Measurements from ENCODE around the gene SLC25A6.

SLC25A6 gene

GRCh38 chrX:1389181-1389992, 2.5 kb downstream of the SLC25A6 start:
- Histone ChIP-seq H3K9ac (no peak overlapping the region), H3K4me1 (ENCODE audit: low read depth, poor library complexity, severe bottlenecking) (peaks cover 6% of the 10 kb centered on the region), H3K27ac (no peak overlapping the region), H3K4me3 (IDR thresholded peaks at IDR 0.05; ENCODE audit: insufficient read depth, low read depth, low read length) (no peak overlapping the region), H3K79me2 (ENCODE audit: insufficient read depth, low read depth) (peaks cover 33% of the 10 kb centered on the region), H3K27me3 (ENCODE audit: insufficient read depth, low read depth) (no peaks in the 10 kb centered on the region), H3K36me3 (ENCODE audit: insufficient read depth) (no peaks in the 10 kb centered on the region; the same call in 1 of the 2 replicates), H2AFZ (ENCODE audit: low read depth) (no peak overlapping the region), H3K4me2 (no peak overlapping the region), H4K20me1 (ENCODE audit: insufficient read depth) (peaks cover 14% of the 10 kb centered on the region; the same call in 1 of the 2 replicates)
- TF ChIP-seq CTCF (conservative IDR thresholded peaks at IDR 0.05; ENCODE audit: low read depth, low read length) = no peak

DNA sequence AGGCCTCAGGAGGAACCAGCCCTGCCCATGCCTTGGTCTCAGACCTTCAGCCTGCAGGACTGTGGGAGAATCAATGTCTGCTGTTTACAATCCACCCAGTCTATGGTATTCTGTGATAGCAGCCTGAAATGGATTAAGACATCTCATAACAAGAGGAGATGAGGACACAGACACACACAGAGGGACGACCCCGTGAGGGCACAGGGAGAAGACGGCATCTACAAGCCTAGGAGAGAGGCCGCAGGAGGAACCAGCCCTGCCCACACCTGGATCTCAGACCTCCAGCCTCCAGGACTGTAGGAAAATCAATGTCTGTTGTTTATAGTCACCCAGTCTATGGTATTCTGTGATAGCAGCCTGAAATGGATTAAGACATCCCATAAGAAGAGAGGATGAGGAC, 3.3 kb downstream of the SLC25A6 start:
- Histone ChIP-seq H2AFZ (ENCODE audit: low read depth) (no peak overlapping the region), H3K9ac (no peak overlapping the region), H3K36me3 (ENCODE audit: insufficient read depth) (no peaks in the 10 kb centered on the region; the same call in 1 of the 2 replicates), H3K4me1 (ENCODE audit: low read depth, poor library complexity, severe bottlenecking) (peaks cover 6% of the 10 kb centered on the region), H3K4me2 (no peak overlapping the region), H3K4me3 (IDR thresholded peaks at IDR 0.05; ENCODE audit: insufficient read depth, low read depth, low read length) (no peak overlapping the region), H3K27ac (no peak overlapping the region), H3K79me2 (ENCODE audit: insufficient read depth, low read depth) (peaks cover 33% of the 10 kb centered on the region), H3K27me3 (ENCODE audit: insufficient read depth, low read depth) (no peaks in the 10 kb centered on the region), H4K20me1 (ENCODE audit: insufficient read depth) (peaks cover 14% of the 10 kb centered on the region; the same call in 1 of the 2 replicates)
- no peak for TF ChIP-seq CTCF (conservative IDR thresholded peaks at IDR 0.05; ENCODE audit: low read depth, low read length)

GRCh38 chrX:1387141-1387776, 4.7 kb downstream of the SLC25A6 start:
- H3K27ac ChIP-seq = no peak overlapping the region
- H3K36me3 ChIP-seq (ENCODE audit: insufficient read depth) = no peaks in the 10 kb centered on the region; the same call in 1 of the 2 replicates
- peaks cover 33% of the 10 kb centered on the region for H3K79me2 ChIP-seq (ENCODE audit: insufficient read depth, low read depth)
- no peak for TF ChIP-seq CTCF (conservative IDR thresholded peaks at IDR 0.05; ENCODE audit: low read depth, low read length)
- no peak overlapping the region for H2AFZ ChIP-seq (ENCODE audit: low read depth)
- no peaks in the 10 kb centered on the region for H3K27me3 ChIP-seq (ENCODE audit: insufficient read depth, low read depth)
- H3K4me3 ChIP-seq (IDR thresholded peaks at IDR 0.05; ENCODE audit: insufficient read depth, low read depth, low read length) = no peak overlapping the region
- H4K20me1 ChIP-seq (ENCODE audit: insufficient read depth) = peaks cover 14% of the 10 kb centered on the region; the same call in 1 of the 2 replicates
- no peak overlapping the region for H3K9ac ChIP-seq
- no peak overlapping the region for H3K4me2 ChIP-seq
- peaks cover 6% of the 10 kb centered on the region for H3K4me1 ChIP-seq (ENCODE audit: low read depth, poor library complexity, severe bottlenecking)

GRCh38 chrX:1386338-1387127, 5.4 kb downstream of the SLC25A6 start:
- Histone ChIP-seq H3K36me3 (ENCODE audit: insufficient read depth) (no peaks in the 10 kb centered on the region; the same call in 1 of the 2 replicates), H3K4me2 (no peak overlapping the region), H4K20me1 (ENCODE audit: insufficient read depth) (peaks cover 14% of the 10 kb centered on the region; the same call in 1 of the 2 replicates), H2AFZ (ENCODE audit: low read depth) (no peak overlapping the region), H3K79me2 (ENCODE audit: insufficient read depth, low read depth) (peaks cover 33% of the 10 kb centered on the region), H3K9ac (no peak overlapping the region), H3K4me1 (ENCODE audit: low read depth, poor library complexity, severe bottlenecking) (peaks cover 6% of the 10 kb centered on the region), H3K4me3 (IDR thresholded peaks at IDR 0.05; ENCODE audit: insufficient read depth, low read depth, low read length) (no peak overlapping the region), H3K27me3 (ENCODE audit: insufficient read depth, low read depth) (no peaks in the 10 kb centered on the region), H3K27ac (no peak overlapping the region)
- no peak for TF ChIP-seq CTCF (conservative IDR thresholded peaks at IDR 0.05; ENCODE audit: low read depth, low read length)
